Stimulated activated CD4-positive, alpha-beta T cell treated with anti-CD3 and anti-CD28 coated beads, Interleukin-12 subunit alpha, Interleukin-12 subunit beta, amount 100 ng/mL, for 48 hours (primary cell): ENCODE results near the gene SPATA1.
"Not testable (repeated sequence)": the region's sequence is repeated elsewhere in the genome, so short reads cannot be mapped to it uniquely, and the experiment has no call there.

Experiments used
- DNase-seq, 3 donors: peaks; one replicate each; pipeline ENCODE4 v3.0.0-alpha.2; 2020; ENCODE audit warnings: low read depth in 2 of 3, low spot score in 1 of 3

Gene SPATA1

GRCh38 chr1:84507887-84508286 lies 1.7 kb downstream of the SPATA1 start:
- DNase-seq = not testable (repeated sequence)

DNA sequence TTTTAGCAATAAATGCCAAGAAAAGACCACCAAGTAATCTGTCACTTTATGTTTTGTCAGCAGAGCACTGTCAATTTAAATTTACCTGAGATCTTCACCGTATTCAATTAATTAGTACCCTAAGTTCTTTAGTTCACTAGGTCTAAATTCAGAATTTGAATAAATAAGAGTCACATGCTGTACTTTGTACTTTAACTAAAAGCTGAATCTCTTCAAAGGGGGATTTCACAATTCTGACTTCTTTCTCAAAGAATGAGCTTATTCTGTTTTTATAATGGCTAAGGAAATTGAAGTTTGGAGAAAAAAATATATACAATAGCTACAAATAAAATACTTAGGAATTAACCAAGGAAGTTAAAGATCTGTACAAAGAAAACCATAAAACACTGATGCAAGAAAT lies 2.3 kb downstream of the SPATA1 start:
- DNase-seq = no peak

DNA sequence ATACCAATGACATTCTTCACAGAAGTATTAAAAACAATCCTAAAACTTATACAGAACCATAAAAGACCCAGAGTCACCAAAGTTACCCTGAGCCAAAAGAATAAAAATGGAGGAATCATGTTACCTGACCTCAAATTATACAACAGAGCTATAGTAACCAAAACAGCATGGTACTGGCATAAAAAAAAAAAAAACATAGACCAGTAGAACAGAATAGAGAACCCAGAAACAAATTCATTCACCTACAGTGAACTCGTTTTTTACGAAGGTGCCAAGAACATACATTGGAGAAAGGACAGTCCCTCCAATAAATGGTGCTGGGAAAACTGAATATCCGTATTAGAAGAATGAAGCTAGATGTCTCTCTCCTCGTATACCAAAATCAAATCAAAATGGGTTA lies 2.8 kb downstream of the SPATA1 start:
- DNase-seq = no peak

DNA sequence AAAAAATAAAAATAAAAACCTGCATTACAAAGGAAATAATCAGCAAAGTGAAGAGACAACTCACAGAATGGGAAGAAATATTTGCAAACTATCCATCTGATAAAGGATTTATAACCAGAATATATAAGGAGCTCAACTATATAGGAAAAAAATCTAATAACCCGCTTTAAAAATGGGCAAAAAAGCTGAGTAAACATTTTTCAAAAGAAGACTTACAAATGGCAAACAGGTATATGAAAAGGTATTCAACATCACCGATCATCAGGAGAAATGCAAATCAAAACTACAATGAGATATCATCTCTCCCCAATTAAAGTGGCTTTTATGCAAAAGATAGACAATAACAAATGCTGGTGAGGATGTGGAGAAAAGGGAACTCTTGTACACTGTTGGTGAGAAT lies 4.0 kb downstream of the SPATA1 start:
- DNase-seq = no peak

DNA sequence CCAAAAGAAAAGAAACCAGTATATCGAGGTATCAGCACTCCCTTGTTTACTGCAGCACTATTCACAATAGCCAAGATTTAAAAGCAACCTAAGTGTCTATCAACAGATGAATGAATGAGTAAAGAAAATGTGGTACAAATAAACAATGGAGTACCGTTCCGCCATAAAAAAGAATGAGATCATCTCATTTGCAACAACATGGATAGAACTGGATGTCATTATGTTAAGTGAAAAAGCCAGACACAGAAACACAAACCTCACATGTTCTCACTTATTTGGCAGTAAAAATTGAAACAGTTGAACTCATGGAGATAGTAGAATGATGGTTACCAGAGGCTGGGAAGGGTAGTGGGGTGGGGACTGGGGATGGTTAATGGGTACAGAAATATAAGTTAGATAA lies 4.5 kb downstream of the SPATA1 start:
- DNase-seq = no peak

DNA sequence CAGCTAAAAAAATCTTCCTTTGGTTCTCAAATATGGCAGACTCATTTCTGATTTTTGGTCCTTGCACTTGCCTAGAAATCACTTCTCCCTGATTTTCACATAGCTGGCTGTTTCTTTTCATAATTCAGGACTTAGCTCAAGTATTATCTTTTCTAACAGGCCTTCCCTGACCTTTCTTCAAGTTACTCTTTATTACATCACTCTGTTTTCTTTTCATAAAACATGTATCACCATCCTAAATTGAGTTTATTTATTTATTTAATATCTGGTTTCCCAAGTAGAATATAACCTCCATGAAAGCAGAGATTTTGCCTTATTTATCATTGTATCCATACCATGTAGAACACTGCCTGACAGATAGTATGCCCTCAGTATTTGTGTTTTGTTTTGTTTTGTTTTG lies 18.4 kb downstream of the SPATA1 start:
- no peak for DNase-seq

- no peak for DNase-seq
Measured at GRCh38 chr1:84525779-84526178, 19.6 kb downstream of the SPATA1 start.

DNA sequence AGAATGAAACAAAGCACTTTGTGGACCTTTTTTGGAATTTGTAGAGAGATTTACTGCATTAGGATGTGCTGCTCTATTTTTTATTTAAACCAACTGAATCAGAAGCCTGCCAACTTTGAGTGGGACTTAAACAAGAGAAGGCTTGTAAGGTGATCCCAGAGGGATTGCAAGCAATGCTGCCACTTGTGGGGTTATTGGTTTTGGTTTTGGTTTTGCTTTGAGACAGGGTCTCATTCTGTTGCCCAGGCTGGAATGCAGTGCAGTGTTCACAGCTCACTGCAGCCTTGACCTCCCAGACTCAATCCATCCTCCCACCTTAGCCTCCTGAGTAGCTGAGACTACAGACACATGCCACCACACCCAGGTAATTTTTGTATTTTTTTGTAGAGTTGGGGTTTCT lies 32.4 kb downstream of the SPATA1 start:
- no peak for DNase-seq

- DNase-seq = no peak
Measured at GRCh38 chr1:84539972-84540371, 33.8 kb downstream of the SPATA1 start.

DNA sequence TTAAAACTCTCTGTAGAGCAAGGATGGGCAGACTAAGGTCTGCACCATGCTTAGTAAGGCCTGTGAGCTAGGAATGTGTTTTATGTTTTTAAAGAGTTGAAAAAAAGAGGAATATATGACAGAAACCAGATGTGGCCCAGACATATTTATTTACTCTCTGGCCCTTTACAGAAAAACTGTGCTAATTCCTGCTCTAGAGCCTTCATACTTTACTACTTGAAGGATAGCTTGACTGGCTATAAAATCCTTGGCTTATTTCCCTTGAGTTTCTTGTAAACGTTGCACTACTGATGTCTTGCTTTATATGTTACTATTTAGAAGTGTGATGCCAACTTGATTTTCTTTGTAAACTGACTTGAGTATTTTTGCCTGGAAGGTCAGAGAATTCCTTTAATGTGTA lies 34.6 kb downstream of the SPATA1 start:
- DNase-seq = no peak

DNA sequence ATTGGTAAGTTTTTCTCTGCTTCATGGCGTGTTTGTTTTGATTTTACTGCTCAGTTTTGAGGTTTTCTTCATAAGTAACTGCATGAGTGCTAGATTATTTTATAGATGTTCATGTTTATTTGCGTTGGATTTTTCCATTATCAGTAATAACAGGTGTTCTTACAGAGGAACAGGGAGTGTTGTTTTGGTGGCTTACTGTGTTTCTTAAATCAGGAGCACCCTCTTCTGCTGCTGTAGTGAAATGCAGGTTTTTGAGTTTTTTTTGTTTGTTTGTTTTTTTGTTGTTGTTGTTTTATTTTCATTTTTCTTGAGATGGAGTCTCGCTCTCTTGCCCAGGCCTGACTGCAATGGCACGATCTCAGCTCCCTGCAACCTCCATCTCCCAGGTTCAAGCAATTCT lies 35.5 kb downstream of the SPATA1 start:
- no peak for DNase-seq

DNA sequence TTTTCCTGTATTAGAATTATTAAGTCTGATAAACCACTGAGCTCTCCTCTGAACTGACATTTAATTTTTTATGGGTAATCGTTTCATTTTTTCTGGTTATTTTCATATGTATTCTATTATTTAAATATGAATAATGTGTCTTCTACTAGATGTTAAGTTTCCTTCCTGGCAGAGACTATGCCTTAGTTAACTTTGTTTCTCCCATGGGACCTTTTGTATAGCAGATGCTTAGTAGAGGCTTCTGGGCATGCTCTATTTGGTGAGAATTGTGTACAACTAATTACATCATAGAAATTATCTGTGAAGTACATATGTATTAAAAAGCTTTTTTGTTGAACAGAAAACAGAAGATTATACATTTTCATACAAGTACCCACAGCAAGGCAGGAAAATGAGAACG lies 44.6 kb downstream of the SPATA1 start:
- no peak for DNase-seq

- no peak for DNase-seq
Measured at GRCh38 chr1:84569216-84569615, 63.0 kb downstream of the SPATA1 start.

DNA sequence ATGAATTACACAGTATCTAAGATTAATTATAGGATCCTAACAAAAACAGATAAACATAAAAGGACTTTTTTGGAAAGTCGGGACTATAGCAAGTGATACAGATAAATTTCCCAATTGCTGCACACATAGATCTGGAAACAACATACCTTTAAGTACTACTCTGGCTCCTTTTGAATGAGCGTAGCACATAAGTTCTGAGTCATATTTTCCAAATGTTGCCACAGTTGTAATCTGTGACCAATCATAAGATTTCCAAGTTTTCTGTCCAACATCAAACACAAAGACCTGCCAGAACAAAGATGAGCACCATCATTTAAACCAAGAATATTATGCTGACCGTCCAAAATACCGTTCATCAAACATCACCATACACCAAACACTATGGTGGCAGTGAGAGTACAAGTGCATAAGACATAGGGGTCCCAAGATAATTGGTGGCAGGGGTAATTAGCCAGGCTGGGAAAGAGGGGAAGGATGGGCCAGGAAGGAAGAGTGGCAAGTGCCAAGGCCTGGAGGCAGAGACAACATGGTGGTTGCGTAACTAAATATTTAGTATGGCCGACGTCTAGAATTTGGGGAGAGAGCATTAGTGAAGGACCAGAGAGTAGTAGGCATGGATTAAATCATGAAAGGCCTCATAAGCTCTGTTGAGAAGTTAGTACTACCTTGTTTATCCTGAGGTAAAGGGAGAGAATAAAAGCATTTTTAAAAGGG lies 64.4 kb downstream of the SPATA1 start:
- DNase-seq = no peak

GRCh38 chr1:84571150-84571535 lies 65.0 kb downstream of the SPATA1 start:
- no peak for DNase-seq

GRCh38 chr1:84573481-84573966 lies 67.3 kb downstream of the SPATA1 start:
- DNase-seq = no peak

DNA sequence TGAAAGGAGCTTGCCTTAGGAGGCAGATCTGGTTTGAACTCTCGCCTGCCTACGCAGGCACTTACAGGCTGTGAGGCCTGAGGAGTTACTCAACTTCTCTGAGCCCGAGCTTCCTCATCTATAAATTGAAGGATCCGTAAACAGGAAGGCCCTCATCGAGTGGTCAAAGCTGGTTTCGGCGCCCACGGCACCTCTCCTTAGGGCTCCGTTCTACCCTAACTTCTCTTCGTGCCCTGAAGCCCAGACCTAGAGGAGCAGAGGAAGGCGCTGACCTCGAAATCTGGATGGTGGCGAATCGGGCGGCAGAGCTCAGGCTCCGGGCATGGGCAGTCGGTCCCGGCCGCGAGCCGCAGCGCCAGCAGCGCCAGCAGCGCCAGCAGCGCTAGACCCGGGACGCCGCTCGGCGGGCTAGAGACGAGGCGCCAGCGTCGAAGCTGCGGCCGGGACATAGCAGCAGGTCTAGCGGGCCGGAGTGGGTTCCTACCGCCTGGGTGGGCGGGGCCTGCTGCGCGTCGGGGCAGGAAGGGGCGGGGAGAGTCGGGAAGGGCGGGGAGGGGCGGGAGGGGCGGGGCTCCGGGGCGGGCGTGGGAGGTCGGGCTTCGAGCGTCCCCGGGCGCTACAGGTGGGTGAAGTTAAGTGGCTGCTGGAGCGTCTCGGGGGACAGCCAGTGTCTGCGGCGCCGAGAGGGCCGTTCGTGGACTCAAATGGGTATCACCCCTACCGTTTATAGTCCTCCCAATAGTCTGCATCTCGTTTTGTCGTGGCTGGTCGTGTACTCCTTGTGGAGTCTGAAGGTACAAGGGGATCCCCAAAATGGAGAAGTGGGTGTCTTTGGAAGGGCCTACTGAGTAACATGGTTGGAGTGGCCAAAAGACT lies 68.0 kb downstream of the SPATA1 start, which contains the start of gene CTBS:
TSS of gene CTBS (minus strand) at position 474 of the 876 bp plus-strand sequence. CDS start at position 449, 25 bp downstream.
- DNase-seq = peak; percentile 71 to 84 (median 74)

DNA sequence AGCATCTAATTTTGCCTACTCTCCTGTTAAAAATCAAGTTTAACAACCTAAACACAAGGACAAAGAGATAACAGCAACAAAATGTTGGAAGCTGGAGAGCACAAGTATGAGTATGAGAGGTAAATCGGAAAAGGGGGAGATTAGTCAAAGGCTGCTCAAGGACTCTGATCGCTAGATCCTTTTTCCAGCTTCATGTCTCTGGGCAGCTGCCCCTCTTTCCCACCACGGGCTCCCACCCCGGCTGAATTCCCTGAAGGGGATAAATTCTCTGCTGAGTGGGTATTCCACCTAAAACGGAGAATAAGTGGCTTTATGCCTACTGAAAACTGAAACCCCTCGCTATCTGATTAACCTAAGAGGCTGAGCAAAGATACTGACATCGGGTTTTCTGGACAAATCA lies 68.8 kb downstream of the SPATA1 start:
- no peak for DNase-seq

- DNase-seq = no peak
Measured at GRCh38 chr1:84581648-84582047, 75.5 kb downstream of the SPATA1 start.

GRCh38 chr1:84582802-84583587 lies 76.8 kb downstream of the SPATA1 start:
- no peak for DNase-seq

DNA sequence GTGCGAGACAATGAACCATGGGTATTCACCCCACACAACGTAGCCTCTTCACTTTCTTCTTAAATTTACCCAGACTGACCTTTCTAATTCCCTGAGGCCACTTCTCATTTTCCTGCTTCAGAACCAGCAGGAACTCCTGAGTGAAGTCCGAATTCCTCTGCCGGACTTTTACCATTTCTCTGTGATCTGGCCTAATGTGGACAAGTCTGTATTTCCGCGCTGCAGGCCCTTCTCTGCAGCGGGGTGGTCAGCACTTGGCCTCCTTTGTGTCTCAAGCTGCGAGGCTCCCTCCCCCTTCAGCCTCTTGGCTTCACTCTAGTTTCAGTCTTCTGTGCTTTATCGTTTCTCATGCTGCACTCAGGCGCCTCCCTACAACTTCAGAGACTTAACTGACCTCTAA lies 77.5 kb downstream of the SPATA1 start:
- DNase-seq = no peak
